GM19467 (cell line): ENCODE measurements around the gene RUNX1.
A peak's percentile ranks its signal among the peaks of the same experiment; 100 is the strongest.

Experiments used
- ATAC-seq: cut with Tn5 transposase; IDR thresholded peaks from one replicate; pipeline ENCODE4 v1.9.1; 2021; ENCODE audit warnings: mild to moderate bottlenecking, moderate library complexity; ENCODE audit not compliant: unreplicated experiment

The RUNX1 gene

DNA sequence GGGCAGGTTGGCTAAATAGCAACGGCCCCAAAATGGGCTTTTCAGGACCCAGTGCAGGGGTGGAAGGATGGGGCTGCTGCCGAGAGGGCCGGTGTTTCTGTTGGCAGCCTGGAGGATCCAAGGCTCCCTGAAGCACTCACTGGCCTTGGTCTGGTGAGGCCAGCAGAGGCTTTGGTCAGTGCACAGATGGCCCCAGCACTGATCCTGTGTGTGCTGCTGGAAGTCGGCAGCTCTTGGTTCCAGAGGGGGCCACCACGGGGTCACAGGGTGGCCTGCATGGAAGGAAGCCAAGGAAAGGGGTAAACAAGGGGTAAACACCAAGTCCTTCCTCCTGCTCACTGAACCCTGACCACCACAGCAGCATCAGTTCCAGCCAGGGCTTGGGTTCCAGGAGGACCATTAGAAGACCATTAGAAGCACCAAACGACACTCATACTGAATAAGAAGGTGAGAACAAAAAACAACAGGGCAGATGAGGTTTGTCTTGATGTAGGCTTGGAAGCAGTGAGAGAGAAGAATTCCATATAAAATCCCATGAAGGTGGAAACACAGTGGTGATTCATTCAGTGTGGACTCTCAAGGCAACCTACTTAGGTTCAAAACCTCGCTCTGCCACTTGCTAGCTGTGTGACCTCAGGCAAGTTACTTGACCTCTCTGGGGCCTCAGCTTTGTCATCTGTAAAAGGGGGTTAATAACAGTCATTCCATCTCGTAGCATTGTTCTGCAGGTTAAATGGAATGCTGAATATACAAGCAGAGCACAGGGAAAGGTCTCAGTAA is 184.5 kb downstream of the RUNX1 start:
- no peak for ATAC-seq

- ATAC-seq, result no peak
Observed at GRCh38 chr21:34862951-34863350, 186.2 kb downstream of the RUNX1 start.

GRCh38 chr21:34861258-34861657 is 187.8 kb downstream of the RUNX1 start:
- ATAC-seq, result no peak

- no peak for ATAC-seq
Observed at GRCh38 chr21:34859976-34860653, 189.0 kb downstream of the RUNX1 start.

- ATAC-seq, result no peak
Observed at GRCh38 chr21:34858559-34858958, 190.5 kb downstream of the RUNX1 start.

- ATAC-seq, result no peak
Observed at GRCh38 chr21:34857874-34858273, 191.2 kb downstream of the RUNX1 start.

GRCh38 chr21:34857122-34857713 is 191.9 kb downstream of the RUNX1 start:
- ATAC-seq, result no peak

DNA sequence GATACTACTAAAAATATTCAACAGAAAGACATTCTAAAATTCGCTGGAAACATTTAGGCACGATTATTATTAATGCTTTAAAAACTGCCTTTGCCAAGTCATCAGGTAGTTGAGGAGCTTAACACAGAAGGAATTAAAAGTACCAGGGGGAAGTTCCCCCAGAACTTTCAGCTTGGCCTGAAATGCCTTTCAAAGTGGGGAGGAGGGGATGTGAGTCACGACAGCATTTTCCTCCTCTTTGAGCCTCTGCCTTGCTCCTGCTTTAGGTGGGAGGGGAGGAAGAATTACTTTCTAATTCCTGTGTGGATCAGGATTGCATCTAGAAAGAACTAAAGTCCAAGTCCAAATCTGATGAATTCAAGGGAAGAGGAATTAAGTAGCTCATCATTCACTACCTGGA is 196.7 kb downstream of the RUNX1 start:
- ATAC-seq, result no peak

GRCh38 chr21:34850166-34850690 is 198.9 kb downstream of the RUNX1 start:
- no peak for ATAC-seq

DNA sequence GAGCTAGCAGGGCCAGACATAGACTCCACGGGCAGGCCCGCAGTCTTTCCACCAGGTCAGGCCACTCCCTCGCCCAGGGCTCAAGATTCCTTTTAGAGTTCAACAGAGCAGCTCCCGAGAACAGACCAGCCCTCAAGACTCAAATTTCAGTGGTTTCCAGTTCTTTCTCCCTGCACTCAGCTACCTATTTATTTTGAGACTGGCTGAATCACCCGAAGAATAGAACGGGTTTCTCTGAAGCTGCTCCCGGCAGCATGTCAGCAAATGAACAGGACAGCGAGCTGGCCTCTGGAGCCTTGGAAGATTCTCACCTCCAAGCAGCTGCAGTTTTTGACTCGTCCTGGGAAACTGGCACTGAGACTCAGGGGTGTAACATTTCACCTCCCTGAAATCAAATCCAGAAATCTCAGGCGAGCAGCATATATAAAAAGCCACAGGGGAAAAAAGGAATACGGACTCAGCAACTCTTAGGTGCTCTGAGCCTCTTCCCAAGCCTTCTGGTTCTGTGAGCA is 202.4 kb downstream of the RUNX1 start:
- ATAC-seq, result no peak

DNA sequence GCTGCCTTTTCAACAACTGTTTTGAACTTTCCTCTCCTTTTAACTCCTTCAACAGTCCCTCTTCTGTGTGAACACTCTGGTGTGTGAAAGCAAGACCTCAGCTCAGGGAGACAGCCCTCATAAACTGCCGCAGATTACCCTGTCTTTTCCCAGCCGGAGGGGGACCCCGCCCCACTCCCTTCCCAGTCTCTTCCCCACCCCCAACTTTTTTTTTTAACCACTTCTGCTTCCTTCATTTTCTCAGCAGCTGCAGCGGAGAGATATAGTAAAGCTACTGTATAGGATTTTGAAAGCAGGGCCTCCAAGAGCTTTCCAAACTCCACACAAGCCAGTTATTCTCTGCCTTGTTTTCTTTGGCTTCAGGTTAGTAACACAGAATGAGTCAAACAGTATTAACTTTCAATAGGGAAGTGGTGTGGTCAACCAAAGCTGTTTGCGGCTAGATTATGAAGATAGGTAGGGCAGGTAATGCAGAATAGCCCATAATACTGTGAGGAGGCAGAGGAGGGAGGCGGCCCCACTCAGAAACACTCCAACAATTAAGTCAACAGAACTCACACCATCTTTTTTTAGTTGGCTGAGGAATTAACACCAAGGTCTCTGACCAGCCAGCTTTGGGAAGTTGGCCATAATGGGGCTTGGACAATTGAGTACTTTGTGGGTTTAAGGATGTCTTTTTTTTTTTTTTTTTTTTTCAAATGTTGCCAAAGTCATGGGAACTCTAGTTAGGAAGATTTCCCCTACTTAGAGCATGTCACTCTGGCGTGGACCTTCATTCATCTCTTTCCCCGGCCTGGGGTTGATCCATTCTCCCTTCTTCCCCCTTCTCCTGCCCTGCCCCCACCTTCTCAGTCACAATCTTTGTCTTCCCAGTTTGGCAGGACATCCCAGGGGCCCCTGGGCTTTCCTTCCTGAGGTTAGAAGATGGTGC is 203.3 kb downstream of the RUNX1 start:
- ATAC-seq, result peak; percentile 82

DNA sequence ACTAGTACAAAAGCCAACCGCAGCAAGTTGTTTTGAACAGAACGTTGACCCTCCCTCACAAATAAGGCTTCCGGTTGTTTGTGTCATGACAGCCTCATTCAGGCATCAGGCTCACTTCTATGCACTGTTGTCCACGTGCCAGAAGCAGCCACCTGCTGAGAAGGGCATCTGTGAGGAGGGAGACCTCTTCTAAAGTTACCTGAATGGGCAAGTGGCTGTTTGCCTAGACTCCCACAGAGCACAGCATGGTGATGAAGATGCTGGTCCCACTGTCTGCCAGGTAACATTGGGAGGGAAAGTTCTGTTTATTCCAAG is 204.2 kb downstream of the RUNX1 start:
- no peak for ATAC-seq

GRCh38 chr21:34844013-34844923 is 204.8 kb downstream of the RUNX1 start:
- ATAC-seq, result no peak

- no peak for ATAC-seq
Observed at GRCh38 chr21:34843562-34843961, 205.5 kb downstream of the RUNX1 start.

DNA sequence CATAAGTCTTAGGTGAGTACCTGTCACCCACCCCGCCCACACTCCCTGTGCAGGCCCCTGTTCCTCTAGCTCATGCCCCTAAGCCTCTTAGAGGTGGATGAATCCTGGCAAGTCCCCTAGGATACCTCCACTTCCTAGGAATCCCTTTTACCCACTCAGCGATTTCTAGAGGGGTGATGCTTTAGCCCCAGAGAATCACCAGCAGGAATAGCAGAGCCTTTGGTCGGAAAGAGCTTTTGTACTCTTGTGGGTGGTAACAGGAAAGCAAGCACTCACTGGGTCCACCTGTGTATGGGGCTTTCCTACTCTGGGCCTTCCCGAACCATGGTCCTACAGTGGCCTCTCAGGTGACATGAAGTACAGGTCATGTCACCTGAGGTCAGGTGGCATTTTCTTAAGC is 207.9 kb downstream of the RUNX1 start:
- ATAC-seq, result no peak

DNA sequence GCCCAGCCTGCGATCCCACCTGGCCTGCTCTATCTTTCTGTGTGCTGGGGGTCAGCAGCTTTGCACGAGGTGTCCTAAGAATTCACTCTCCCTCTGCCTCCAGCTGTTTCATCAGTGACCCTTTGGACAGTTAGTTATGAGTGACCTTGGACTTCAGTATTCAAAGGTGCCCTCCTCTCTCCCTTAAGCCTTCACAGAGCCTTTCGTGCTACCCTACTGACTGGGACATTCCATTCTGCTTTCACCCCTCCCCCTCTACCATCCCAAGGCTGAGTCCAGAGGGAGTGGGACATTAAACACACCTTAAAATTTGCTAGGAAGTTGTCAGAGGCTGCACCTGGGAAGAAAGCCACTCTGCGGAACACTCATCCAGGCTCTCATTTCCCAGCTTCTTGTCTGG is 208.4 kb downstream of the RUNX1 start:
- no peak for ATAC-seq

- ATAC-seq, result no peak
Observed at GRCh38 chr21:34838956-34839820, 209.9 kb downstream of the RUNX1 start.

DNA sequence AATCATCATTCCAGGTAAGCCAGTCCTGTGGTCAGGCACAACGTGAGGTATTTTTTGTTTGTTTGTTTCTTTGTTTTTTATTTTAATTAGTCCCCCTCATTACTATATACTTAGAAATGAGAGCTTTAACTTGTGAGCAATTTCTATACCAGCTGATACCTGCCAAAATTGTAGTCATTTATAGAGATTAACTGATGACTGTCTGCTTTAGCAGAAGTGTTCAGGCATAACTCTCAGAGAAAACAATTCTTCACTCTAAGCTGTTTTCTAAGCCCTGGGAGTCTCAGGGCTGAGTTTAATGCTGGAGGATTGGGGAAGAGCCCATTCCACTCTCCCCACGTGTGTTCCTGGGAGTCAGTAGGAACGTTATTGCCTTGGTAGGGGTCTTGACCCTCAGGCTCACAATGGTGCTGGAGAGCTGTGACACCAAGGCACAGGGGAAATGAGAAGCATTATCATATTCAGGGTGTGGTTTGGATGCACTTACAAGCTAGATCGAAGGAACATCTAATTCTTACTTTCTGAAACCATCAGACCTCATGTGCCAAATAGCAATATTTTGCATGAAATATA is 212.1 kb downstream of the RUNX1 start:
- ATAC-seq, result no peak
